ENCODE data around the gene CUBN.

Gene CUBN

DNA sequence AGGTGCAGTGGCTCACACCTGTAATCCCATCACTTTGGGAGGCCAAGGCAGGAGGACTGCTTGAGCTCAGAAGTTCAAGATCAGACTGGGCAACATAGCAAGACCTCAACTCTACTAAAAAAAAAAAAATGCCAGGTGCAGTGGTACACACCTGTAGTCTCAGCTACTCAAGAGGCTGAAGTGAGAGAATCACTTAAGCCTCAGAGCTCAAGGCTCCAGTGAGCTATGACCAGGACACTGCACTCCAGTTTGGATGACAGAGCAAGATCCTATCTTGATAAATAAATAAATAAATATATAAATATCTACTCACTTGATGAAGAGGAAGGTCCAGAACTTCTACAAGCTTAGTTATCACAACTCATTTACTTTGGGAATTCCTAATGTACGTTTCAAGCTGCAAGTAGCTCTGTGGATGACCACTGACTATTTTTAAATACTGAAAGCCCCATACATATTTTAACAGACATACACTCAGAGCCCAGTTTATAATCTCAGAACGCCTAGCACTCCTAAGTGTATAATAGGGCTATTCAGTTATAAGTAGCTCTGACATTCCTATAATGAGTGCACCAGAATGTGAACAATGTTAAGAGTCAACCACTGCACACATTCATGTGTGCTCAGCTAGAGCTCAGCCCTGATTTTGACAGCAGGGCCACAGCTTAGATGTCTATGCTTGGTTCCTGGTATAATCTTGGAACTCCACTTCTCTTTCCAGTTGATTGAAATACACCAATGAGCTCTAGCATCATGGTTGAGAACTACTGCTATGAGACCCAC lies 119.1 kb downstream of the CUBN start:
- no peak for DNase-seq (ENCODE audit: low read depth)
- TF ChIP-seq, protein P1, sequence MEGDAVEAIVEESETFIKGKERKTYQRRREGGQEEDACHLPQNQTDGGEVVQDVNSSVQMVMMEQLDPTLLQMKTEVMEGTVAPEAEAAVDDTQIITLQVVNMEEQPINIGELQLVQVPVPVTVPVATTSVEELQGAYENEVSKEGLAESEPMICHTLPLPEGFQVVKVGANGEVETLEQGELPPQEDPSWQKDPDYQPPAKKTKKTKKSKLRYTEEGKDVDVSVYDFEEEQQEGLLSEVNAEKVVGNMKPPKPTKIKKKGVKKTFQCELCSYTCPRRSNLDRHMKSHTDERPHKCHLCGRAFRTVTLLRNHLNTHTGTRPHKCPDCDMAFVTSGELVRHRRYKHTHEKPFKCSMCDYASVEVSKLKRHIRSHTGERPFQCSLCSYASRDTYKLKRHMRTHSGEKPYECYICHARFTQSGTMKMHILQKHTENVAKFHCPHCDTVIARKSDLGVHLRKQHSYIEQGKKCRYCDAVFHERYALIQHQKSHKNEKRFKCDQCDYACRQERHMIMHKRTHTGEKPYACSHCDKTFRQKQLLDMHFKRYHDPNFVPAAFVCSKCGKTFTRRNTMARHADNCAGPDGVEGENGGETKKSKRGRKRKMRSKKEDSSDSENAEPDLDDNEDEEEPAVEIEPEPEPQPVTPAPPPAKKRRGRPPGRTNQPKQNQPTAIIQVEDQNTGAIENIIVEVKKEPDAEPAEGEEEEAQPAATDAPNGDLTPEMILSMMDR (IDR thresholded peaks at IDR 0.05; ENCODE audit: insufficient read depth, low read depth, low read length, missing control alignments): no peak
- H3K4me3 ChIP-seq (ENCODE audit: low read depth, low read length): no peak overlapping the region

GRCh38 chr10:17009212-17009700 lies 120.4 kb downstream of the CUBN start:
- TF ChIP-seq, protein P1 (IDR thresholded peaks at IDR 0.05; ENCODE audit: insufficient read depth, low read depth, low read length, missing control alignments): no peak
- H3K4me3 ChIP-seq (ENCODE audit: low read depth, low read length): no peak overlapping the region
- DNase-seq (ENCODE audit: low read depth): no peak

- no peak overlapping the region for H3K4me3 ChIP-seq (ENCODE audit: low read depth, low read length)
- no peak for DNase-seq (ENCODE audit: low read depth)
- TF ChIP-seq, protein P1 (IDR thresholded peaks at IDR 0.05; ENCODE audit: insufficient read depth, low read depth, low read length, missing control alignments): no peak
Observed at GRCh38 chr10:17007418-17007770, 122.2 kb downstream of the CUBN start.

DNA sequence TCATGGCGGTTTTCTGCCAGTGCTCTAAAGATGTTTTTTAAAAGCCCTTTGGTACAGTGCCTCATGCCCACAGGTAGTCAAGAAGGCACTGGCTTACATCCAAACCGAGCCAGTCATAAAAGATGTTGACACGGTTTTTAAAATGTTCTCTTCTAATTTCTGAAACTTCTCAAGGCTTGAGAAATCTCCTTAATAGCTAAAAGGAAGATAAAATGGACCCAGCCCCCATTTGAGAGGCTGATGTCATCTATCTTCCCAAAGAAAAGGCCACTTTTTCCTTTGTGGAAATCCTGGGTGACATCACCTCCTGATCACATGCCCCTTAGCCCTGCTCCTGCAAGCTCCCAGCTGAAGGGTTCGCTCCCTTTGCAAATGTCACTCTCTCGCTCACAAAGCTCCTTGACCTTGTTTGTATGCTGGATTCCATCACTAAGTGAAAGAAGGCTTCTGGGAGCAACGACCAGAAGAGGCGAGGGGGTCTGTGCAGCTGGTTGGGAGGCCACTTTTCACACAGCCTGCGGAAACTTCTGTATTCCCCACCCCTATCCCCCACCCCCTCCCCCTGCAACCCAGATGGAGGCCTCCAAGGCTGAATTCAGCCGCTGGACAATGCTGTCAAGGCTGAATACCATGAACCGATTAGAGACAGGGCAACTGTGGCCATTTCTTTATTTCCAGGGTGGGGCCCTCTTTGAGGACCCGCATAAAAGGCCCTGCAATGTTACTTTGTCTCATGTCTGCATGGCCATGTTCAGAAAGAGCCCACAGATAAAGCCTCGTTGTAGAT lies 122.8 kb downstream of the CUBN start:
- no peak overlapping the region for H3K4me3 ChIP-seq (ENCODE audit: low read depth, low read length)
- no peak for DNase-seq (ENCODE audit: low read depth)
- TF ChIP-seq, protein P1 (IDR thresholded peaks at IDR 0.05; ENCODE audit: insufficient read depth, low read depth, low read length, missing control alignments): no peak

DNA sequence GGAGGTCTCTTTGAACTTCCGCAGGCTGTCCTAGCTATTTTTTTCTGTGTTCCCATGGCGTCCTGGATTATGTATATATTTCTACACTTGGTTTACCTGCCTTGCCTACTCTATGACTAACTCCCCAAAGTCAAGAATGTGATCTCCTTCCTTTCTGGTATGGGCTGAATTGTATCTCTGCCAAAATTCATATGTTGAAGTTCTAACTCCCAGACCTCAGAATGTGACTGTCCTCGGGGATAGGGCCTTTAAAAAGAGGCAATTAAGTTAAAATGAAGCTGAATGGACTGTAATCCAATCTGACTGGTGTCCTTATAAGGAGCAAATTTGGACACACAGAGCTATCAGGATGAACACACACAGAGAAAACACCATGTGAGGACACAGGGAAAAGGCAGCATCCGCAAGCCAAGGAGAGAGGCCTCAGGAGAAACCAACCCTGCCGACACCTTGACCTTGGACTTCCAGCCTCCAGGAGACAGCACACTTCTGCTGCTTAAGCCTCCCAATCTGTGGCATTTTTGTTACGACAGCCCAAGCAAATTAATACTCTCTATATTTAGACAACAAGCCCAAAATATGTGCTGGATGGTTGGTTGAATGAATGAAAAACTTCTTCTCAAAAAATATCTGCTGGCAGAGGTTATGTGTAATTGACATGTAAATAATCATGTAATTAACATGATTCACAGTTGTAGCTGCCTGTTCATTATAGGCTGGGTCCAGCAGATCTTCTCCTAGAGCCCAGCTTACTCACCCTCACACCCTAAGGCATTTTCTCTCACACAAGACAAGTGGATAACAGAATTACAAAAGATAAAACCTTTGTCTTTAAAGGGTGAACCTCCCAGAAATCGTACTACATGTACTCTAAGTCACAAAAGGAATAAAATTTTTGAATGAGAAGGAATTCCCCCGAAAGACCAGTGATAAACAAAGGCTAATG lies 123.7 kb downstream of the CUBN start:
- no peak overlapping the region for H3K4me3 ChIP-seq (ENCODE audit: low read depth, low read length)
- DNase-seq (ENCODE audit: low read depth): no peak
- TF ChIP-seq, protein P1 (IDR thresholded peaks at IDR 0.05; ENCODE audit: insufficient read depth, low read depth, low read length, missing control alignments): no peak

DNA sequence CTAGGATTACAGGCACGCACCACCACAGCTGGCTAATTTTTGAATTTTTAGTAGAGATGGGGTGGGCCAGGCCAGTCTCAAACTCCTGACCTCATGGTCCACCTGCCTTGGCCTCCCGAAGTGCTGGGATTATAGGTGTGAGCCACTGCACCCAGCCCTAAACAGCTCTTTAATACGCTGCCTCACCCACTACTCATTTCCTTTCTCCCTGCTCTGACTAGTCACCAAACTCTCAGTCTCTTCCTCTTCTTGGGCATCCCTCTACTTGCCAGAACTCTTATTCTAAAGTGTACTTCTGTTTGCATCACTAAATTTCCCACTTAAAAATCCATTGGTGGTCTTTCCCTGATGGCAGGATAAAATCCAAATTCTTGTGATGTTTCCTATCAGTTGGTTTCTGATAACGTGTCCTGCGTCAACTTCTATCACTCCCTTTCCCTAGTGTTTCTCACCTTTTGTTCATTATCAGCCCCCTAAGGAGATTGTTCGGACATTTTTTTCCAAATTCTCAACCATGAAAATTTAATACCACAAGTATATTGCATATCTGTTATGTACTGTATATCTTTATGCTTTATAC lies 124.7 kb downstream of the CUBN start:
- no peak for DNase-seq (ENCODE audit: low read depth)
- TF ChIP-seq, protein P1 (IDR thresholded peaks at IDR 0.05; ENCODE audit: insufficient read depth, low read depth, low read length, missing control alignments): no peak
- H3K4me3 ChIP-seq (ENCODE audit: low read depth, low read length): no peak overlapping the region
